Measurements from ENCODE around the gene MN1.

The MN1 gene

GRCh38 chr22:27825174-27825573 is 23.6 kb upstream of the MN1 start:
- DNase-seq (ENCODE audit: low spot score): peak; percentile 4

- DNase-seq (ENCODE audit: low spot score): no peak
Observed at GRCh38 chr22:27823221-27823620, 21.7 kb upstream of the MN1 start.

- no peak for DNase-seq (ENCODE audit: low spot score)
Observed at GRCh38 chr22:27820896-27821866, 19.6 kb upstream of the MN1 start.

- DNase-seq (ENCODE audit: low spot score): no peak
Observed at GRCh38 chr22:27816552-27816951, 15.0 kb upstream of the MN1 start.

- no peak for DNase-seq (ENCODE audit: low spot score)
Observed at GRCh38 chr22:27815826-27816530, 14.4 kb upstream of the MN1 start.

GRCh38 chr22:27814993-27815392 is 13.4 kb upstream of the MN1 start:
- DNase-seq (ENCODE audit: low spot score): no peak

GRCh38 chr22:27811778-27812177 is 10.2 kb upstream of the MN1 start:
- no peak for DNase-seq (ENCODE audit: low spot score)

GRCh38 chr22:27810609-27811151 is 9.1 kb upstream of the MN1 start:
- no peak for DNase-seq (ENCODE audit: low spot score)

GRCh38 chr22:27809700-27810608 is 8.4 kb upstream of the MN1 start:
- no peak for DNase-seq (ENCODE audit: low spot score)

GRCh38 chr22:27809226-27809603 is 7.7 kb upstream of the MN1 start:
- DNase-seq (ENCODE audit: low spot score): no peak

GRCh38 chr22:27808451-27809225 is 7.1 kb upstream of the MN1 start:
- DNase-seq (ENCODE audit: low spot score): no peak

- DNase-seq (ENCODE audit: low spot score): no peak
Observed at GRCh38 chr22:27805841-27806240, 4.3 kb upstream of the MN1 start.

- DNase-seq (ENCODE audit: low spot score): peak; percentile 47
Observed at GRCh38 chr22:27804470-27805297, 3.1 kb upstream of the MN1 start.

- DNase-seq (ENCODE audit: low spot score): no peak
Observed at GRCh38 chr22:27803841-27804415, 2.4 kb upstream of the MN1 start.

GRCh38 chr22:27802346-27803073 is 954 bp upstream of the MN1 start:
- DNase-seq (ENCODE audit: low spot score): peak; percentile 0

- DNase-seq (ENCODE audit: low spot score): peak; percentile 16
Observed at GRCh38 chr22:27801202-27801615, 347 bp downstream of the MN1 start.

- no peak for DNase-seq (ENCODE audit: low spot score)
Observed at GRCh38 chr22:27800250-27801201, 1.0 kb downstream of the MN1 start.

GRCh38 chr22:27799827-27800249 is 1.7 kb downstream of the MN1 start:
- DNase-seq (ENCODE audit: low spot score): no peak

Measured in CD4-positive, alpha-beta T cell treated with Interleukin-2 at 100 ng/mL for 4 hours (primary cell).